HG02852 (cell line): ENCODE measurements around the gene GDPD3.
"Not testable (repeated sequence)": the region's sequence is repeated elsewhere in the genome, so short reads cannot be mapped to it uniquely, and the experiment has no call there.

ENCODE experiments used
- ATAC-seq: cut with Tn5 transposase; IDR thresholded peaks from one replicate; pipeline ENCODE4 v1.9.1; 2021; ENCODE audit warnings: mild to moderate bottlenecking, moderate library complexity; ENCODE audit not compliant: unreplicated experiment

Gene GDPD3

GRCh38 chr16:30113031-30113710 is at the start of gene GDPD3:
GDPD3 (minus strand) TSS chr16:30113537; CDS start chr16:30113478, 59 bp downstream.
- ATAC-seq: no peak

DNA sequence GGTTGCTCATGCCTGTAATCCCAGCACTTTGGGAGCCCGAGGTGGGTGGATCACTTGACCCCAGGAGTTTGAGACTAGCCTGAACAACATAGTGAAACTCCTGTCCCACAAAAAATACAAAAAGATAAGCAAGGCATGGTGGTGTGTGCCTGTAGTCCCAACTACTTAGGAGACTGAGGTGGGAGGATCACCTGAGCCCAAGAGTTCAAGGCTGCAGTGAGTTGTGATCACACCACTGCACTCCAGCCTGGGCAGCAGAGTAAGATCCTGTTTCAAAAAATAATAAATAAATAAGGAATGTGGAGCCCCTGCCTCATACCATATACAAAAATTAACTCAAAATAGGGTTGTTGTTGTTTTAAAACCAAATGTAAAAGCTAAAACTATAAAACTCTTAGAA is 43.9 kb upstream of the GDPD3 start:
- no peak for ATAC-seq

GRCh38 chr16:30155188-30155587 is 41.9 kb upstream of the GDPD3 start:
- ATAC-seq: no peak

DNA sequence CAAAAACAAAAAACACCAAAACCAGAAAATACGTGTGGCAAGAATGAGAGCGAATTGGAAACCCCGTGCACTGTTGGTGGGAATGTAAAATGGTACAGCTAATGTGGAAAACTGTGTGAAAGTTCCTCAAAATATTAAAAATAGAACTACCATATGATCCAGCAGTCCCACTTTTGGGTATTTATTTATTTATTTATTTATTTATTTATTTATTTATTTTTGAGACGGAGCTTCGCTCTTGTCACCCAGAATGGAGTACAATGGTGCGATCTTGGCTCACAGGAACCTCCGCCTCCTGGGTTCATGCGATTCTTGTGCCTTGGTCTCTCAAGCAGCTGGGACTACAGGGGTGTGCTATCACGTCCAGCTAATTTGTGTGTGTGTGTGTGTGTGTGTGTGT is 39.2 kb upstream of the GDPD3 start:
- ATAC-seq: no peak

DNA sequence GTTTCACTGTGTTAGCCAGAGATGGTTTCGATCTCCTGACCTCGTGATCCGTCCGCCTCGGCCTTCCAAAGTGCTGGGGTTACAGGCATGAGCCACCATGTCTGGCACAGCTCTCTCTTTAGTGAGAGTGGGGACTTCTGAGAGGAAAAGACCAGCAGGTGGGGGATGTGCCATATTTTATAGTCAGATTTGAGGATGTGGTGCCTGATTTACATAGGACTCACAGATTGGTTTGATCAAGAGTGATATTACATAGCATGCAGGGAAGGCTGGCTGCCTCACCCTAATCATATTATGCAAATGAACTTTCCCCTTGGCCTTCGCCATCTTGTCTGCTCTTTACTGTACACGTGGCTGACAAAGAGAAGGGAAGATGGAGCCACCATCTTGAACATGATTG is 37.8 kb upstream of the GDPD3 start:
- no peak for ATAC-seq

- no peak for ATAC-seq
These were observed 36.1 kb upstream of the GDPD3 start for GRCh38 chr16:30149250-30149930.

DNA sequence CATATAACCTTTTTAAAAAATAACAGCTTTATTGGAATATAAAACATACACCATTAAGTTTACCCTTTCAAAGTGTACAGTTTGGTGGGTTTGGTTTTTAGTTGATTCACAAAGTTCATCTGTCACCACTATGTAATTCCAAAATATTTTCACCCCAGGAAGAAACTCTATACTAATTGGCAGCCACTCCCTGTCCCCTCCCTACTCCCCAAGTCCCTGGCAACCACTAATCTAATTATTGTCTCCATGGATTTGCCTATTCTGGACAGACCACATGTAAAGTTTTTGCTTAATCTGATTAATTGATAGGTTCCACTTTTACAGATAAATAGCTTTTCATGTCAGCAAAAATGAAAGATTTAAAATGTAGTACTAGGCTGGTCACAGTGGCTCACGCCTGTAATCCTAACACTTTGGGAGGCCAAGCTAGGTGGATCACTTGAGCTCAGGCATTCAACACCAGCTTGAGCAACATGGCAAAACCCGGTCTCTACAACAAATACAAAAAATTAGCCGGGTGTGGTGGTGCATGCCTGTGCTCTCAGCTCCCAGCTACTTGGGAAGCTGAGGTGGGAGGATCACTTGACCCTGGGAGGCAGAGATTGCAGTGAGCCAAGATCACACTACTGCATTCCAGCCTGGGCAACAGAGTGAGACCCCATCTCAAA is 34.6 kb upstream of the GDPD3 start:
- no peak for ATAC-seq

GRCh38 chr16:30145657-30146056 is 32.3 kb upstream of the GDPD3 start:
- no peak for ATAC-seq

DNA sequence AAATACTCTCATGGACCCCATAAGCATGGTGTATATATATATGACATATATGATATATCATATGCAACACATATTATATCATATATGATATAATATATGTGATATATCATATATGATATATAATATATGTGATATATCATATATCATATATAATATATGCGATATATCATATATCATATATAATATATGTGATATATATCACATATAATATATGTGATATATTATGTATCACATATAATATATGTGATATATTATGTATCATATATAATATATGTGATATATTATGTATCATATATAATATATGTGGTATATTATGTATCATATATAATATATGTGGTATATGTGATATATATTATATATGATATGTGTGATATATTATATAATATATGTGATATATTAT is 31.6 kb upstream of the GDPD3 start:
- ATAC-seq: no peak

DNA sequence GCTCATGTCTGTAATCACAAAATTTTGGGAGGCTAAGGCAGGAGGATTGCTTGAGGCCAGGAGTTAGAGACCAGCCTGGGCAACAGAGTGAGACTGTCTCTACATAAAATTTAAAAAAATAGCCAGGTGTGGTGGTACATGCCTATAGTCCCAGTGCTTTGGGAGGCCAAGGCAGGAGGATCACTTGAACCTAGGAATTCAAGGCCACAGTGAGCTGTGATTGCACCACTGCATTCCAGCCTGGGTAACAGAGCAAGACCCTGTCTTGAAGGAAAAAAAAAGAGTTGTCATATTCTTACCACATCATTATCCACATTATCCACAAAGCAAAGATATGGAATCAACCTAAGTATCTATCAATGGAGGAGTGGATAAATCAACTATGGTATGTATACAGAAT is 30.7 kb upstream of the GDPD3 start:
- no peak for ATAC-seq

- ATAC-seq: no peak
These were observed 30.0 kb upstream of the GDPD3 start for GRCh38 chr16:30143347-30143702.

DNA sequence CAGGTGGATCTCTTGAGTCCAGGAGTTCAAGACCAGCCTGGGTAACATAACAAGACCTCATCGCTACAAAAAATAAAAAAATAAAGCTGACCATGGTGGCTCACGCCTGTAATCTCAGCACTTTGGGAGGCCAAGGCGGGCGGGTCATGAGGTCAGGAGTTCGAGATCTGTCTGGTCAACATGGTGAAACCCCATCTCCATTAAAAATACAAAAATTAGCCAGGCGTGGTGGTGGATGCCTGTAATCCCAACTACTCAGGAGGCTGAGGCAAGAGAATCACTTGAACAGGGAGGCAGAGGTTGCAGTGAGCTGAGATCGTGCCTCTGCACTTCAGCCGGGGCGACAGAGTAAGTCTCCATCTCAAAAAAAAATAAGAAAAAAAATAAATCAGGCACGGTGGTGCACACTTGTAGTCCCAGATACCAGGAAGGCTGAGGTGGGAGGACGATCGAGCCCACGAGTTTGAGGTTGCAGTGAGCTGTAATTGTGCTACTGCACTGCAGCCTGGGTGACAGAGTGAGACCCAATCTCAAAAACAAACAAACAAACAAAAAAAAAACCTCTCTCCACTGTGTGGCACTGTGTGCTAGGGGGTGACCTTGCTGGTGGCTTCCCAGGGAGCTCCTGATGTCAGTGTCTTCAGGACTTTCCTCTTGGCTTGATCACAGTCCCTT is 29.5 kb upstream of the GDPD3 start:
- no peak for ATAC-seq

DNA sequence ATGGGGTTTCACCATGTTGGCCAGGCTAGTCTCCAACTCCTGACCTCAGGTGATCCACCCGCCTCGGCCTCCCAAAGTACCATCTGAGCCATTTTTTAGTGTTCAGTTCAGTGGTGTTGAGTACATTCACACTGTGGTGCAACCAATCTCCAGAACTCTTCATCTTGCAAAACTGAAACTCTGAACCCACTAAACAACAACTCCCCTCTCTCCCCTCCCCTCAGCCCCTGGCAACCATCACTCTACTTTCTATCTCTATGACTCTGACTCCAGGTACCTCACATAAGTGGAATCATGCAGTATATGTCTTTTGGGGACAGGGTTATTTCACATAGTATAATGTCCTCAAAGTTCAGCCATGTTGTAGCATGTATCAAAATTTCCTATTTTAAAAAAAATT is 28.4 kb upstream of the GDPD3 start:
- ATAC-seq: no peak

DNA sequence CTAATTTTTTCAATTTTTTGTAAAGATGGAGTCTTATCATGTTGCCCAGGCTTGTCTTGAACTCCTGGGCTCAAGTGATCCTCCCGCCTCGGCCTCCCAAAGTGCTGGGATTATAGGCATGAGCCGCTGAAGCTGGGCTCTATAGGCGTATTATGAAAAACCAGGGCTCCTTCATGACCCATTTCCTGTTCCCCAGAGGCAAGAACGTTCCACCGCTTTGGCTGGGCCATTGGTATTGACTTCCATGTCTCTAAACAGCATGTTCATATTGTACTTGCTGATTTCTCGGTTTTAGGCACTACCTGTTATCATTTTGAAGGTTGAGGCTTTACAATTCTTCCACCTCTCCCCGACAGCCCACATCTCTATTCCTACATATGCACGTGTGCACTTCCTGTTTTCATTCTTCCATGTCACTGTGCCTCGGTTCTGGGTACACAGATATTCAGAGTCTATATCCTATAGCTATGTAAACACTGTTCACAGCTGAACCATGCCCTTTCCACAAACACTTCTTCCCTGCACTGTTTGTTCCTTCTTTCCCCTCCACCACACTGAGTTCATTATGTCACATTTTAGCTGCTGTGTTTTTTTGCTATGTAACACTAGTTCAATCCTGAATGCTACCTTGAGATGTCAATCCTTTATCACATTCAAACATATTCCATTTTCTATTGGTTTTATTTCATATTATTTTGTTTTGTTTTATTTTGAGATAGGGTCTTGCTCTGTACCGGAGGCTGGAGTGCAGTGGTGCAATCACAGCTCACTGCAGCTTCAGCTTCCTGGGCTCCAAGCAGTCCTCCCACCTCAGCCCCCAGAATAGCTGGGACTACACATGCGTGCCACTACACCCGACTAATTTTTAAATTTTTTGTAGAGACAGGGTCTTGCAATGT is 26.5 kb upstream of the GDPD3 start:
- ATAC-seq: no peak

GRCh38 chr16:30137897-30138296 is 24.6 kb upstream of the GDPD3 start:
- no peak for ATAC-seq

DNA sequence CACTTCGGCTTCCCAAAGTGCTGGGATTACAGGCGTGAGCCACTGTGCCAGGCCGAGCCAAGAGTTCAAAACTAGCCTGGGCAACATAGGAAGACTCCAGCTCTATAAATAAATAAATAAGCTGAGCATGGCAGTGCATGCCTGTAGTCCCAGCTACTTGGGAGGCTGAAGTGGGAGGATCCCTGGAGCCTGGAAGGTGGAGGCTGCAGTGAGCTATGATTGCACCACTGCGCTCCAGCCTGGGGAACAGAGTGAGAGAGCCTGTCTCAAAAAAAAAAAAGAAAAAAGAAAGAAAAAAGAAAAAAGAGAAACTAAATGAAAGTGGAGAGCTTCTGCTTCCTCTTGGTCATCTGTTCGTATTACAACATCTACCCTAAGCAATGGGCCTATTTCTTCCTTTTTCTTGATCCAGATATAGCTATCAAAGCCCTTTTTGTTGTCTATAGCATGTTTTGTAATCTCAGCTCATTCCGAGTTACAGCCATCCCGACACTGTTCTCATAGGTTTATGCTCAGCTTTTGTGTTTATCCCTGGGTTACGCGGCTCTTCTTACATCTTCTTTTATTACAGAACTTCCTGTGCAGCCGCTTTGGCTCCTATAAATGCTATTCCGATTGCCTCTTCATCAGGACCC is 23.8 kb upstream of the GDPD3 start:
- ATAC-seq: no peak

- ATAC-seq: no peak
These were observed 19.3 kb upstream of the GDPD3 start for GRCh38 chr16:30132591-30132990.

DNA sequence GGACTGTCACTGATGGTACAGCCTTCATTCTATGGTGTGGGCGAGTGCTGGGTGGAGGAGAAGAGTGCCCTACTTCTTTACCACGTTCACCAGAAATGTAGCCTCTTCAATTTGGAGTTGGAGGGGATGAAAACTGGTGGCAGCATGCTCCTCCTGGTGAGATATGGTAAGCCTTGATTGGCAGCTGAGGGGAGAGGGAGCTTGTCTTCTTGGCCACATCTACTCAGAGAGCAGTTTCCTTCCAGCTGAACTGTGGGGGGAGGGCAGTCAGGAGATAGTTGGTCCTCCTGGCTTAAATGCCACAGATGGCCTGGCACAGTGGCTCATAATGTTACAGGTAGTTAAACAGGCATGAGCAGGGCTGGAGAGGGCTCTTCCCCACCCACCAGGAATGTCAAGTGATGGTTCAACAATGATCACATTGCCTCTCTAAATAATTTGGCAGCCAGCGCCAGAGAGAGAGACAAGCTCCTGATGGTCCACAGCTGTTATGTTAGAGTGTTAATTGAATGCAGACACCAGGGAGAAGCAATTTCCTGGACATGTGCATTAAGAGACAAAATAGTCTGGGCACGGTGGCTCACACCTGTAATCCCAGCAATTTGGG is 18.6 kb upstream of the GDPD3 start:
- no peak for ATAC-seq

- no peak for ATAC-seq
These were observed 14.7 kb upstream of the GDPD3 start for GRCh38 chr16:30127993-30128392.

DNA sequence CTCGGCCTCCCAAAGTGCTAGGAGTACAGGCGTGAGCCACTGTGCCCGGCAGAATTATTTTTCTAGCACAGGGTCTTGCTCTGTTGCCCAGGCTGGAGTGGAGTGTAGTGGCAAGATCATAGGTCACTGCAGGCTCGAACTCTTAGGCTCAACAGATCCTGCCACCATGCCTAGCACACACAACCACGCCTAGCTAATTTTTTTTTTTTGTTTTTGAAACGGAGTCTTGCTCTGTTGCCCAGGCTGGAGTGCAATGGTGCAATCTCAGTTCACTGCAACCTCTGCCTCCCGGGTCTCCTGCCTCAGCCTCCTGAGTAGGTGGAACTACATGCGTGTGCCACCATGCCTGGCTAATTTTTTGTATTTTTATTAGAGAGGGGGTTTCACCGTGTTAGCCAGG is 12.4 kb upstream of the GDPD3 start:
- ATAC-seq: not testable (repeated sequence)
